HEK293 (cell line): ENCODE measurements around the gene CBR1.

Experiments used
- BCL6B ChIP-seq: fragments of 450-650 bp; formaldehyde crosslinking; IDR thresholded peaks from 2 replicates; pipeline ENCODE4 v1.5.1; 2017; ENCODE audit warnings: missing biosample characterization, missing genetic modification characterization
- EGR2 ChIP-seq: fragments of 450-650 bp; formaldehyde crosslinking; IDR thresholded peaks from 2 replicates; pipeline ENCODE4 v1.5.1; 2016; ENCODE audit warnings: low read depth, missing biosample characterization, missing genetic modification characterization
- GLI4 ChIP-seq: fragments of 450-650 bp; formaldehyde crosslinking; IDR thresholded peaks from 2 replicates; pipeline ENCODE4 v1.5.1; 2016; ENCODE audit warnings: missing biosample characterization, missing genetic modification characterization
- SCRT2 ChIP-seq: fragments of 450-650 bp; formaldehyde crosslinking; IDR thresholded peaks from 2 replicates; pipeline ENCODE4 v1.5.1; 2016; ENCODE audit warnings: missing biosample characterization, missing genetic modification characterization
- SP2 ChIP-seq: fragments of 450-650 bp; formaldehyde crosslinking; IDR thresholded peaks from 2 replicates; pipeline ENCODE4 v1.5.1; 2016; ENCODE audit warnings: missing biosample characterization, missing genetic modification characterization
- TCF7L2 ChIP-seq: IDR thresholded peaks from 2 replicates; pipeline ENCODE4 v1.6.1; 2011; ENCODE audit warnings: low read depth, mild to moderate bottlenecking, inconsistent platforms, low read length, moderate library complexity, borderline replicate concordance
- ZFP41 ChIP-seq: fragments of 450-650 bp; formaldehyde crosslinking; IDR thresholded peaks from 2 replicates; pipeline ENCODE4 v1.5.1; 2016; ENCODE audit warnings: missing biosample characterization, missing genetic modification characterization, borderline replicate concordance
- ZNF112 ChIP-seq: fragments of 450-650 bp; formaldehyde crosslinking; IDR thresholded peaks from 2 replicates; pipeline ENCODE4 v1.5.0; 2017; ENCODE audit warnings: missing biosample characterization, missing genetic modification characterization
- ZNF121 ChIP-seq: fragments of 450-650 bp; formaldehyde crosslinking; IDR thresholded peaks from 2 replicates; pipeline ENCODE4 v1.5.1; 2016; ENCODE audit warnings: missing biosample characterization, missing genetic modification characterization
- ZNF155 ChIP-seq: fragments of 450-650 bp; formaldehyde crosslinking; IDR thresholded peaks from 2 replicates; pipeline ENCODE4 v1.5.1; 2016; ENCODE audit warnings: missing biosample characterization, missing genetic modification characterization
- ZNF16 ChIP-seq: fragments of 450-650 bp; formaldehyde crosslinking; IDR thresholded peaks from 2 replicates; pipeline ENCODE4 v1.5.1; 2016; ENCODE audit warnings: low read depth, missing biosample characterization, missing genetic modification characterization
- ZNF169 ChIP-seq: fragments of 450-650 bp; formaldehyde crosslinking; IDR thresholded peaks from 2 replicates; pipeline ENCODE4 v1.5.1; 2016; ENCODE audit warnings: missing biosample characterization, missing genetic modification characterization
- ZNF202 ChIP-seq: fragments of 450-650 bp; formaldehyde crosslinking; IDR thresholded peaks from 2 replicates; pipeline ENCODE4 v1.5.1; 2016; ENCODE audit warnings: missing biosample characterization, missing genetic modification characterization, borderline replicate concordance
- ZNF24 ChIP-seq: fragments of 450-650 bp; formaldehyde crosslinking; IDR thresholded peaks from 2 replicates; pipeline ENCODE4 v1.5.1; 2016; ENCODE audit warnings: missing biosample characterization, missing genetic modification characterization
- ZNF311 ChIP-seq: fragments of 450-650 bp; formaldehyde crosslinking; IDR thresholded peaks from 2 replicates; pipeline ENCODE4 v1.5.1; 2017; ENCODE audit warnings: missing biosample characterization, missing genetic modification characterization, borderline replicate concordance
- ZNF335 ChIP-seq: fragments of 450-650 bp; formaldehyde crosslinking; conservative IDR thresholded peaks from 2 replicates; pipeline ENCODE4 v1.5.1; 2016; ENCODE audit warnings: missing biosample characterization, missing genetic modification characterization
- ZNF433 ChIP-seq: fragments of 450-650 bp; formaldehyde crosslinking; IDR thresholded peaks from 2 replicates; pipeline ENCODE4 v1.5.1; 2016; ENCODE audit warnings: missing biosample characterization, missing genetic modification characterization, low read depth
- ZNF513 ChIP-seq: fragments of 450-650 bp; IDR thresholded peaks from 2 replicates; pipeline ENCODE4 v1.5.1; 2018; ENCODE audit warnings: missing biosample characterization, missing genetic modification characterization
- ZNF521 ChIP-seq: fragments of 450-650 bp; formaldehyde crosslinking; IDR thresholded peaks from 2 replicates; pipeline ENCODE4 v1.5.1; 2017; ENCODE audit warnings: missing biosample characterization, mild to moderate bottlenecking, missing genetic modification characterization
- ZNF529 ChIP-seq: fragments of 450-650 bp; formaldehyde crosslinking; IDR thresholded peaks from 2 replicates; pipeline ENCODE4 v1.5.1; 2017; ENCODE audit warnings: missing genetic modification characterization, missing biosample characterization; ENCODE audit not compliant: insufficient replicate concordance
- ZNF558 ChIP-seq: fragments of 450-650 bp; formaldehyde crosslinking; IDR thresholded peaks from 2 replicates; pipeline ENCODE4 v1.5.1; 2016; ENCODE audit warnings: missing biosample characterization, missing genetic modification characterization
- ZNF580 ChIP-seq: fragments of 450-650 bp; formaldehyde crosslinking; IDR thresholded peaks from 2 replicates; pipeline ENCODE4 v1.5.1; 2016; ENCODE audit warnings: missing biosample characterization, missing genetic modification characterization
- ZNF585B ChIP-seq: fragments of 450-650 bp; formaldehyde crosslinking; IDR thresholded peaks from 2 replicates; pipeline ENCODE4 v1.5.1; 2016; ENCODE audit warnings: missing biosample characterization, missing genetic modification characterization
- ZNF639 ChIP-seq: fragments of 450-650 bp; formaldehyde crosslinking; IDR thresholded peaks from 2 replicates; pipeline ENCODE4 v1.5.1; 2016; ENCODE audit warnings: missing biosample characterization, missing genetic modification characterization
- ZNF664 ChIP-seq: fragments of 450-650 bp; formaldehyde crosslinking; IDR thresholded peaks from 2 replicates; pipeline ENCODE4 v1.5.1; 2016; ENCODE audit warnings: missing biosample characterization, missing genetic modification characterization
- ZNF747 ChIP-seq: fragments of 450-650 bp; formaldehyde crosslinking; IDR thresholded peaks from 2 replicates; pipeline ENCODE4 v1.5.1; 2016; ENCODE audit warnings: missing biosample characterization, missing genetic modification characterization
- ZNF830 ChIP-seq: fragments of 450-650 bp; IDR thresholded peaks from 2 replicates; pipeline ENCODE4 v1.5.0; 2018; ENCODE audit warnings: missing biosample characterization, missing genetic modification characterization, low read depth, mild to moderate bottlenecking, moderate library complexity
- ZSCAN16 ChIP-seq: fragments of 450-650 bp; formaldehyde crosslinking; IDR thresholded peaks from 2 replicates; pipeline ENCODE4 v1.5.1; 2016; ENCODE audit warnings: missing biosample characterization, missing genetic modification characterization
- TF ChIP-seq, protein P1 (sequence below): fragments of 450-650 bp; formaldehyde crosslinking; IDR thresholded peaks from 2 replicates; pipeline ENCODE4 v1.5.0; 2017; ENCODE audit warnings: missing biosample characterization, missing genetic modification characterization, borderline replicate concordance
- TF ChIP-seq, protein P2 (sequence below): fragments of 450-650 bp; formaldehyde crosslinking; IDR thresholded peaks from 2 replicates; pipeline ENCODE4 v1.5.1; 2016; ENCODE audit warnings: missing biosample characterization, missing genetic modification characterization

Gene CBR1

DNA sequence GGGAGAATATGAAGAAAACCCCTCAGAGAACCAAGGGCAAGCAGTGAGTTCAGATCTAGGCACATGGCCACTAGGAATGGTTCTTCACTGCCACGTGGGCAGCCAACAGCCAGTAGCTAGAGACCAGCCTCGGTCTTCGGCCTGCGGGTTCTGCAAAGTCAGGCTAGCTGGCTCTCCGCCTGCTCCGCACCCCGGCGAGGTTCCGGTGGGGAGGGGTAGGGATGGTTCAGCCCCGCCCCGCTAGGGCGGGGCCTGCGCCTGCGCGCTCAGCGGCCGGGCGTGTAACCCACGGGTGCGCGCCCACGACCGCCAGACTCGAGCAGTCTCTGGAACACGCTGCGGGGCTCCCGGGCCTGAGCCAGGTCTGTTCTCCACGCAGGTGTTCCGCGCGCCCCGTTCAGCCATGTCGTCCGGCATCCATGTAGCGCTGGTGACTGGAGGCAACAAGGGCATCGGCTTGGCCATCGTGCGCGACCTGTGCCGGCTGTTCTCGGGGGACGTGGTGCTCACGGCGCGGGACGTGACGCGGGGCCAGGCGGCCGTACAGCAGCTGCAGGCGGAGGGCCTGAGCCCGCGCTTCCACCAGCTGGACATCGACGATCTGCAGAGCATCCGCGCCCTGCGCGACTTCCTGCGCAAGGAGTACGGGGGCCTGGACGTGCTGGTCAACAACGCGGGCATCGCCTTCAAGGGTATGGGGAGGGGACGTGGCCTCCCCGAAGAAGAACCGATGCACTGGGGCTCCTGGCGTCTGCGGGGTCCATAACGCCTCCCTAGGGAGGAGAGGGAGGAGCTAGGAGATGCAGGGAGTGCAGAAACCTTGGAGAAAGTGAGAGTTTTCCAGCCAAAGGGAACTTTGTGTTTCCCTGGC lies at the start of gene CBR1 (continued):
- TF ChIP-seq BCL6B (tag by site-specific recombination): no peak
- no peak for TF ChIP-seq ZNF830 (tag by site-specific recombination)
- TF ChIP-seq ZNF24 (tag by site-specific recombination): peak; percentile 35; the same call in 1 of the 2 replicates
- TF ChIP-seq ZNF169 (tag by site-specific recombination): no peak
- no peak for TF ChIP-seq ZNF521 (tag by site-specific recombination)
- no peak for TF ChIP-seq ZNF558 (tag by site-specific recombination)
- TF ChIP-seq ZNF747 (tag by site-specific recombination): no peak
- no peak for TF ChIP-seq ZNF202 (tag by site-specific recombination)
- TF ChIP-seq, protein P1, sequence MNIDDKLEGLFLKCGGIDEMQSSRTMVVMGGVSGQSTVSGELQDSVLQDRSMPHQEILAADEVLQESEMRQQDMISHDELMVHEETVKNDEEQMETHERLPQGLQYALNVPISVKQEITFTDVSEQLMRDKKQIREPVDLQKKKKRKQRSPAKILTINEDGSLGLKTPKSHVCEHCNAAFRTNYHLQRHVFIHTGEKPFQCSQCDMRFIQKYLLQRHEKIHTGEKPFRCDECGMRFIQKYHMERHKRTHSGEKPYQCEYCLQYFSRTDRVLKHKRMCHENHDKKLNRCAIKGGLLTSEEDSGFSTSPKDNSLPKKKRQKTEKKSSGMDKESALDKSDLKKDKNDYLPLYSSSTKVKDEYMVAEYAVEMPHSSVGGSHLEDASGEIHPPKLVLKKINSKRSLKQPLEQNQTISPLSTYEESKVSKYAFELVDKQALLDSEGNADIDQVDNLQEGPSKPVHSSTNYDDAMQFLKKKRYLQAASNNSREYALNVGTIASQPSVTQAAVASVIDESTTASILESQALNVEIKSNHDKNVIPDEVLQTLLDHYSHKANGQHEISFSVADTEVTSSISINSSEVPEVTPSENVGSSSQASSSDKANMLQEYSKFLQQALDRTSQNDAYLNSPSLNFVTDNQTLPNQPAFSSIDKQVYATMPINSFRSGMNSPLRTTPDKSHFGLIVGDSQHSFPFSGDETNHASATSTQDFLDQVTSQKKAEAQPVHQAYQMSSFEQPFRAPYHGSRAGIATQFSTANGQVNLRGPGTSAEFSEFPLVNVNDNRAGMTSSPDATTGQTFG (tag by site-specific recombination): no peak
- TF ChIP-seq ZNF112 (tag by site-specific recombination): no peak
- TF ChIP-seq ZNF155 (tag by site-specific recombination): no peak
- TF ChIP-seq ZNF664 (tag by site-specific recombination): no peak
- no peak for TF ChIP-seq ZNF433 (tag by site-specific recombination)
- TF ChIP-seq ZNF585B (tag by site-specific recombination): no peak
- no peak for TF ChIP-seq ZNF311 (tag by site-specific recombination)
- no peak; the same call in 1 of the 2 replicates for TF ChIP-seq ZNF580 (tag by site-specific recombination)
- TF ChIP-seq, protein P2, sequence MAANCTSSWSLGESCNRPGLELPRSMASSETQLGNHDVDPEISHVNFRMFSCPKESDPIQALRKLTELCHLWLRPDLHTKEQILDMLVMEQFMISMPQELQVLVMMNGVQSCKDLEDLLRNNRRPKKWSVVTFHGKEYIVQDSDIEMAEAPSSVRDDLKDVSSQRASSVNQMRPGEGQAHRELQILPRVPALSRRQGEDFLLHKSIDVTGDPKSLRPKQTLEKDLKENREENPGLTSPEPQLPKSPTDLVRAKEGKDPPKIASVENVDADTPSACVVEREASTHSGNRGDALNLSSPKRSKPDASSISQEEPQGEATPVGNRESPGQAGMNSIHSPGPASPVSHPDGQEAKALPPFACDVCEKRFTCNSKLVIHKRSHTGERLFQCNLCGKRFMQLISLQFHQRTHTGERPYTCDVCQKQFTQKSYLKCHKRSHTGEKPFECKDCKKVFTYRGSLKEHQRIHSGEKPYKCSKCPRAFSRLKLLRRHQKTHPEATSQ (tag by site-specific recombination): peak; percentile 97
- TF ChIP-seq ZNF121: peak; percentile 42; the same call in 1 of the 2 replicates
- no peak for TF ChIP-seq ZNF16 (tag by site-specific recombination)
- TF ChIP-seq ZNF529: no peak
- TF ChIP-seq ZNF639: peak; percentile 57; the same call in 1 of the 2 replicates
- TF ChIP-seq SP2 (tag by site-specific recombination): peak; percentile 88
- TF ChIP-seq ZNF513 (tag by site-specific recombination): no peak
- peak; percentile 97 for TF ChIP-seq ZNF335 (tag by site-specific recombination)
- TF ChIP-seq GLI4 (tag by site-specific recombination): peak; percentile 55; the same call in 1 of the 2 replicates
- TF ChIP-seq ZFP41: no peak
- no peak for TF ChIP-seq TCF7L2
- TF ChIP-seq ZSCAN16 (tag by site-specific recombination): peak; percentile 81
- 0 out of 2 replicates have a peak, but pooled peaks have one; percentile 21 for TF ChIP-seq SCRT2 (tag by site-specific recombination)
- peak; percentile 92 for TF ChIP-seq EGR2 (tag by site-specific recombination)
